Activated effector memory CD4-positive, alpha-beta T cell treated with anti-CD3 and anti-CD28 coated beads, Interleukin-2, amount 50 U/mL, for 16 hours (primary cell): ENCODE data around the gene CORO2B.
"Not testable (repeated sequence)": the region's sequence is repeated elsewhere in the genome, so short reads cannot be mapped to it uniquely, and the experiment has no call there.

ENCODE experiments used
- DNase-seq: peaks from one replicate; pipeline ENCODE4 v3.0.0-alpha.2; 2020

Gene CORO2B

DNA sequence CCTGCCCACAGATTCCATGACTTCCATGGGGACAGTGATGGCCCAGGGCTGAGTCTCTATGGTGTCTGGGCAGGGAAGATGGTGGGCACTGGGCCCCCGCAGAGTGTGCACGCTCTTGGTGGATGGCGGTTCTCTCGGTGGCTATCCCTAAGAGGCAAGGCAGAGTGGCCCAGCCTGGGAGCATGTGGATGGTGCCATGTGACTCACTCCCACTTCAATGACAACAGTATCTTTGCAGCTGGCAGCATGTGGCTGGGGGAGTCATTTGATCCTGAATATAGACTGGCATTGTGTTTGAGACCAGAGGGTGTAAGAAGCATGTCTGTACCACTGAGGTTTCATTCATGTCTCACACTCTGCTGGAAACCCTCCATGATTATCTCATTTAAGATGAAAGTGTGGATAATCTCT lies 101.2 kb downstream of the CORO2B start:
- DNase-seq: no peak

DNA sequence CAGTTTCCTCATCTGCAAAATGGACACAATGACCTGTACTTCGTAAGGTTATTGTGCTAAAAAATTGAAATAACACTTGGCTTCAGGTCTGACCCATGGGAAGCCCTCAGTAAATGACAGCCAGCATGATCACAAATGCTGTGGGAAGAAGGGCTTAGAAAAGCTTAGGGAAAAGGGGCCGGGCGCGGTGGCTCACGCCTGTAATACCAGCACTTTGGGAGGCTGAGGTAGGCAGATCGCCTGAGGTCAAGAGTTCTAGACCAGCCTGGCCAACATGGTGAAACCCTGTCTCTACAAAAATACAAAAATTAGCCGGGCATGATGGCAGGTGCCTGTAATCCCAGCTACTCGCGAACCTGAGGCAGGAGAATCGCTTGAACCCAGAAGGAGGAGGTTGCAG lies 102.0 kb downstream of the CORO2B start:
- DNase-seq: not testable (repeated sequence)

DNA sequence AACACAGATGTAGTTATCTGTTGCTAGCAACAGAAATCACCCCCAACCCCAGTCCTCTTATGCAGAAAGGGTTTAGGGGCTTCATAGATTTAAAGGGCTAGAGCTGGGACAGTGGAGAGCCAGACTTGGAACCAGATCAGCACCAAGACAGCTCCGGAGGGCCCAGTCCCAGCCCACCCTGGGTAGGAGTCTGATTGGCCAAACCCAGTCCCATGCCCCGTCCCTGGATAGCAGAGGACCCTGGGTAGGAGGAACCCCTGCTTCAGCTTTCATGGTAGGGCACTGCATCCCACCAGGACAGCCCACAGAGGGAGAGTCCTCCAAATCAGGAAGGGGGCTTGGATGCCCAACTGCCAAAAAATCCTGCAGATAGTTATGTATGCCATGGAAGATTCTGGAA lies 103.0 kb downstream of the CORO2B start:
- DNase-seq: no peak

DNA sequence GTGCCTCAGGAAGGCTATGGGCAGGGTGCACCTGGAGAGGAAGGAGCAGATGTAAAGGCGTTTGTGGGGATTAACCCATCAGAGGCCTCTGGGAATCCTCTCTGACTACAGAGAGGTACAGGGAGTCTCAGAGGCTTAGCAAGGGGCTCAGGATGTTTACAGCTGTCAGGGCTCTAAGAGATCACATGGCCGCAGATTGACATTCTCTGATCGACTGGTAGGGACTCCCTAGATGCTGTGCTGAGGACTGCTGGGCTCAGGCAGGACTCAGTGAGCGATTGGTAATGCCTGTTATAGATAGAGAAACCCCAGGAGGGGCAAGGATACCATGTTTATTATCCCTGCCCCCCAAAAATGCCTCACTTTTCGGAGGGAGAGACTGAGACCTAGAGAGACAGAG lies 103.5 kb downstream of the CORO2B start:
- DNase-seq: no peak

DNA sequence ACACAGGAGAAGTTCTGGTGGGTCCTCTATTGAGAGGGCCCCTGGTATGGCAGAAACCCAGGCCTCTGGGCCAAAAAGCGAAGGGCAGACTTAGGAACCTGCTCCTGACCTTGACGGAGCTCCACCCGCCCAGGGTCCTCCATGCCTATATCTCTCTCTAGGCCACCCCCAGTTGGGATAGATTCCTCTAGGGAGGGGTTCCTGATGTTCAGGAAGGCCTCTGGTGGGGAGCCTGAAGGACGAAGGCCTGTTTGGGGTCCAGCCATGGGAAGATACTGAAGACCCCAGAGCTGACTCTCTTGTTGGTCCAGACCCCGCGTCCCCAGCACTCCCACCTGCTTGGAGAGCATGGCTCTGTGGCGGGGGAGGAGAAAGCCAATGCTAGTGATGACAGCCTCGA lies 104.2 kb downstream of the CORO2B start:
- no peak for DNase-seq

DNA sequence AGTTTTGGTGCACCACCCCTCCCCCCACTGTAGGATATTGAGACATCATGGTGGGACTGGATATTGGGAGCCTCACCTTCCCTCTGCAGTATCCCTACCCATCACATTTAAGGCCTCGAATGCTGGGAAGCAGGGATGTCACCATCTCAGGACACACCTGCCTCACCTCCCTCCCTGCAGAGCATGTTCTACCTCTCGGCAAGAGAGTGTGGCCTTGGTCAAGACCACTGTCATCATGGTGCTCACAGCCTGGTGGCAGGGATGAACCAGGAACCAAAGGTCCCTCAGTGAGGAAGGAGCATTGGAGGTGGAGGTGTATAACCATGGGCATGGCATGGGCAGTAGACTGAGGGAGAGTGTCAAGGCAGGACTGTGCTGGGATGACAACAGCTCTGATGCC lies 104.8 kb downstream of the CORO2B start:
- no peak for DNase-seq

DNA sequence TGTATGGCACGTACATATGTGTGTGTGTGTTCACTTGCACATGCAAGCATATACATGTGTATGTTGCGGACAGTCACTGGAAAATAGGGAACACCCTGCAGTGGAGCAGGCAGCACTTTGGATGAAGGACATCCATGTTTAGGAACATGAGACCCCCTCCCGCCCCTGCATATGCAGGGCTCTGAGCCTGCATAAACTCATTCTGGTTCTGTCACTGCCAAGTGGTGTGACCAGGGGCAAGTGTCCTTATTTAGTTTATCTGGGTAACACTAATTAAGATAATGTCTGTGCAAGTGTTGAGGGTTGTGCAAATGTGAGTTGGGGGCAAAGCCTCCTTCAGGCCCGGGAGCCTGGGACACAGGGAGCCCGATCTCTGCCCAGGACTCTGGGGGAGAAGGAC lies 105.7 kb downstream of the CORO2B start:
- no peak for DNase-seq

DNA sequence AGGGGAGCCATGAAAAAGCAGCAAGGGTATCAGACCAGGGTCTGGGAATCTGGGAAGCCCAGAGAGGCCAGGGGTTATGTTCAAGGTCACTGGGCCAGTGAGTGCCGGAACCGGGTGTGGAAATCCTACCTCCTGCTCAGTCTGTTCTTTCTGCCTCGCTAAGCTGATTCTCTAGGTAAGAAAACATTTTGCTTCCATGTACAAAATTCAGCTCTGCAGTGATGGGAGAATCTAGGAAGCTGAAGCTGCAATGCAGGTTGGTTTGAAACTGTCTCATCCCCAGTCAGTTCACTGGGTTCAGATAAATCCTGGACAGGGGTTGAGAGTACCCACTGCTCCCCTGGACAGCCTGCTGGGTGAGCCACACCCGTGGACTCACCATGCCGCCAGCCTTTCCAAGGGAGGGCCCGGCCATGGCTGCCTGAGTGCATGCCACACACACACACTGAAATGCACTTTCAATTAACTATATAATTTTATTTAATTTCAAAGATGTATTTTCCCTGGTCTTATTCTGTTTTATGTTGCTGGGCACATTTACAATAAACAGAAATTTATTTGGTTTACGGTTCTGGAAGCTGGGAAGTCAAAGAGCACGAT lies 108.4 kb downstream of the CORO2B start:
- peak; percentile 36 for DNase-seq

DNA sequence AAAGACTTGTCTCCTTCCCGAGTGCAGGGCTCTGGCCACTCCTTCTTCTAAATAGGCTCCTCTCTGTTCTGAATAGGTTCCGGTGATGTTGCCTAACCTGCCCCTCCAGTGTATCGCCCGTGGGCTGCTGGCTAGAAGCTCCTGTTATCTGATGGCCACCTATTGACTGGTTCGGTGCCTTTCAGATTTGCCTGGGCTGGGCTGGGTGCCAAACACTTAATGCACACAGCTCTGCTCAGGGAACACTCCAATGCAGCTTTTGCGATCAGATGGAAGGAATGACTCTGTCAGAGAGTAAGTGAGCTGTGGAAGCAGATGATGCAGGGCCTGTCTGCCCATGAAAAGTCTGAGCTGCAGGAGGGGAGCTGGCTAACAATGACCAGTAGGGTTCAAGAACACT lies 112.9 kb downstream of the CORO2B start:
- no peak for DNase-seq

DNA sequence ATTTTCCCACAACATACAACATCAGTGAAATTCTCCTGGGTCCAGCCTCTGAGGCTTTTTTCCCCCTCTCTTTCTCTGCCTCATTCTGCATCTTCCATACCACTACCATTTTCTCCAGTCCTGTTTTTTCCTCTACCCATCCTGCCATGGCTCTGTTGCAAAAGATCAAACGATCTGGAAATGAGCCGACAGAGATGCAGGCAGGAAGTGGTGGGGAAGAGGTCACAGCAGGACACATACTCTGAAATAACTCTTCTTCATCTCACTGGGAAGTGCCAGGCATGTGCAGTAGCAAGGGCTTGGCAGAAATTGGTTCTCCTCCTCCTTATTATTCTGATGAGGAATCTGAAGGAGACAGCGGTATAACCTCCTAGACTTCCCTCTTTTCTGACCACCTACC lies 114.3 kb downstream of the CORO2B start:
- no peak for DNase-seq

DNA sequence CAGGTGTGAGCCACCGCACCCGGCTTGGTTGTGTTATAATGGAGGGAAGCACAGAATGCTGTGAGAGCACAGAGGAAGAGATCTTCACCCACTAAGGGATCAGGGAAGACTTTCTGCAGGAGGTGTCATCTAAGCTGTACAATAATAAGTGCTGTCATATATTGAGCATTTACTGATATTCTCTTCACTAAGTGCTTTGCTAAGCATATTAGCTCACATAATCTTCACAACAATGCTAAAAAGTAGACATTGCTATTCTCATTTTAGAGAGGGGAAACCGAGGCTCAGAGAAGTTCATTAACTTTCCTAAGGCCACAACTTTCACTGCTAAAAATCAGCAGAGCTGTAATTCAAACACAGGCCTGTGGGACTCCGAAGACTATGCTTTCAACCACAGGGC lies 115.3 kb downstream of the CORO2B start:
- no peak for DNase-seq

DNA sequence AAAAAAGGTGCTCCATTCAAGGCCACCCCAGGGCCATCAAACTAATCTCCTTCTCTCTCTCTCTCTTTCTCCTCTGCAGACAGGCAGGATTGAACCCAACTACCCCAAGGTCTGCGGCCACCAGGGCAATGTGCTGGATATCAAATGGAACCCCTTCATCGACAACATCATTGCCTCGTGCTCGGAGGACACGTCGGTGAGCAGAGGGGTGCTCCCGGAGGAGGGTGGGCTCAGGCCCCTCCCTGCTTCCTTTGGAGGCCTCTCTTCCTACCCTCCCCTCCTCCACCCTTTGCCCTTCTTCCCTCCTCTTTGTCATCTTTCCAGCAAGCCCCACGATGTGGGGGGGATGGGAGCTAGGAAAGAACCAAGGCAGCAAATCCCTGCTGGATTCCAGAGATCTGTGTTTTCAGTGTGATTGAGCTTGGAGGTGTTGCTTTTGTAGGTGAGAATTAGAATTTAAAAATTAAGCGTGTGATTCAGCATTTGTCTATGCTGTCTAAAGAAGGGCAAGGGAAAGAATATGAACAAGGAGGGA lies 116.3 kb downstream of the CORO2B start:
- DNase-seq: no peak

DNA sequence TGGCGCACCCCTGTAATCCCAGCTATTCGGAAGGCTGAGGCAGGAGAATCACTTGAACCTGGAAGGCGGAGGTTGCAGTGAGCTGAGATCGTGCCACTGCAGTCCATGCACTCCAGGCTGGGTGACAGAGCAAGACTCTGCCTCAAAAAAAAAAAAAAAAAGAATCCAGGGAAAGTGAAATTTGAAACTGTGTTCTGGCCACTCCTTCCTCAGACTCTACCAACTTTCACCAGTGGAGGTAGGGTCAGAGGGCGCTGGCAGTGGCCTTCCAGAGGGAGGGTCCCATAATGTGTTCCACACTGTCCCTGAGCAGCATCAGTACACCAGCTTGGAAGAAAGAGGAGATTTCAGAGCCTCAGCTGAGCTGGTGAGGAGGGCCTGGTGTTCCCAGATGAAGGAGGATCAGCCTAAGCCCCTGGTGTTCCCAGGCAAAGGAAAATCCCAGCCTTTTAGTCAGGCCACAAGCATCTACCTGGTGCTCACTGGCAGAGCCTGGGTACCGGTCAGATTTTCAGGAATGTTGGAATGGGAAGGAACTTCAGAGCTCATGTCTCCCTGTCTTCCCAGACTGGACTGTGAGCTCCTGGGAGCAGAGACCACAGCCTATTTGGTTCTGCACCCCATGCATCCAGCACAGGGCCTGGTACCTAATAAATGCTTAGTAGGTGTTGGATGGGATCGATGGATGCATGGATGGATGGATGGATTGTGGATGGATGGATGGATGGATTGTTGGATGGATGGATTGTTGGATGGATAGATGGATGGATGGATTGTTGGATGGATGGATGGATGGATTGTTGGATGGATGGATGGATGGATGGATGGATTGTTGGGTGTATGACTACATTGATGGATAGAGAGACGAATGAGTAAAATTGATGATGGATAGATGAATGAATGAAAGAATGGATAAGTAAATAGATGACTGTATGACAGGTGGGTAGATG lies 117.9 kb downstream of the CORO2B start:
- DNase-seq: no peak

DNA sequence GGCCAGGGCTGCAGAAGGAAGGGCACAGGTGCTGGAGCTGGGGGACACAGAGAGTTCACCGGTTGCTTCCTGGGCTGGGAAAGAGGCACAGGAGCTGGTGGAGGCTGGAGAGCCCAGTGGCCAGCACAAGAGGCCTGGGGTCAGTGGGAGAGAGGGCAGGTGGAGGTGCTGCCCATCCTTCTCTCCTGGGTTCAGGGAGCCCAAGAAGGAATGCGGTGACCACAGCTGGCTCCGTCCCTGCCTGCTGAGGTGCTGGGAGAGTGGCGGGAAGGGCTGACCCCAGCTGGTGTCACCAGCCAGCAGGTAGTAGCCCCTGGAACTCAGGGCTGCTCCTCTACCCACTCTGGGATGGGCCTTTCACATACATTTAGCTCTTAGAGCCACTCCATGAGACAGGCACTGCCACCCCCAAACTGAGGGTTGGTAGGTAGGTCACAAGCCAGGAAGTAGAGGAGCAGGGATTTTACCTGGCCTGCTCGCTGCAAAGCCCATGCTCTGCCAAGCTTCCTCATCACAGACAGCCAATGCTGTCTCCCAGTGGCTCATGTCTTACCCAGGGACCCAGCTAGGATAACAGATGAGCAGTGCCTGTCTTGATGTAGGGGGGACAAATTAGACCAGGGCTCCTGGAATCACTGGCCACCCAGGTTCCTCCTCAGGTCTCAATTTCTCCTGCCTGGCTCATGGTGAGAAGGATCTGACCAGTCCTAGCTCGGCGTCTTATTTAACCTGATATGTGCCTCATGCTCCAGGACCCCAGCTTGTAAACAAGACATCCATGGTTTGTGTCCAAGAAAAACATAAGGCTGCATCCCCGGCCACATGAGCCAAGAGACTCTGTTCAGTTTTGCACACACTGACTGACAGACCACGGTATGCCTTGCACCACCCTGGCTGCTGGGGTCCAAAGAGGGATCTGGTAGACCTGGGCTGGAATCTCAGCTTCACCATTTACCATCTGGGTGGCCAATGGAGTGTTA lies 119.2 kb downstream of the CORO2B start:
- no peak for DNase-seq

DNA sequence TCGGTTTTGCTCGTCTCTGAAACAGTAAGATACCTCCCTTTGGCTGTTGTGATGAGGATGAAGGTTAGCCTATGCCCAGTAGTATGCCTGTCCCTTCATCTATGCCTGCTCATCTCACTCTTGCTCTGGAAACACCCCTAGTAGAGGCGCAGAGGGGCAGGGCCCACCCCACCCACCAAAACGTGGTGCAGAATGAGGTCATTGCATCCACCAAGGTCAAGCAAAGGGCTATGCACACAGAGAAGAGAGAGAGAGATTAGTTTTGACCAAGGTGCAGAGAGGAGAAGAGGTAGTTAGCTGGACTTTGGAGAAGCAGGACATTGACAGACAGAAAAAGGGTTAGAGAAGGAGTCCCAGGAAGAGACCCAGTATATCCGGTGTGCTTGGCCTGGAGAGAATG lies 119.9 kb downstream of the CORO2B start:
- DNase-seq: no peak

DNA sequence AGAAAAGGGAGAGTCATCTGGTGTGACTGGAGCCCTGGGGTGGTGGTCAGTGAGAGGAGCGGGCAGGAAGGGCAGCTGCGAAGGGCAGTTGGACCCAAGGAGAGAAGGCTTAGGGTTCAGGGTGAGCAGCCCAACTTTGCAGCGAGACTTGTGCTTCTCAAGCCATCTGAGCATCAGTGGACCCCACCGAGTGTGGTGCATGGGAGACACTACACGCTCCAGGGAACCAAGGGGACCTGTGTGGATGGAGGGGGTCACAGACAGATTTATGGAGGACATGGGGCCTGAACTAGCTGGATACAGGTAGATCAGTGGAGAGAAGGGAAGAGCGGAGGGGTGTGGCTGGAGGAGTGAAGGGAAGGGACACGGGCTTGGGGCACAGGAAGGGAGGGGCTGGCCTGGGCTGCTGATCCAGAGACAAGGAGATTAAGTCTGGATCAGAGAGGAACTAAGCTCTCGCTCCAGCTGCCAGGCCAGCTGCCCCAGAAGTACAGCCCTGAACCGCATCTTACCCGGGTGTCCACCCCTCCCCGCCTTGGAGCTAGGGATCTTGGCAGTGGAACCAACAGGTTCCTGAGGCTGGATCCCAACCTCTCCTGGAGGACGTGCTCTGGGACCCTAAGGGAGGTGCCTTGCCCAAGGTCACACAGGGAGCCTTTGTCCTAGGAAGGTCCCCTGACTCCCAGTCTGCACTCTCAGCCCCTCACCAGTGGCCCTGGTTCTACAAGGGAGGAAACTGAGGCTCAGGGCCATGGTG lies 120.5 kb downstream of the CORO2B start:
- DNase-seq: no peak

DNA sequence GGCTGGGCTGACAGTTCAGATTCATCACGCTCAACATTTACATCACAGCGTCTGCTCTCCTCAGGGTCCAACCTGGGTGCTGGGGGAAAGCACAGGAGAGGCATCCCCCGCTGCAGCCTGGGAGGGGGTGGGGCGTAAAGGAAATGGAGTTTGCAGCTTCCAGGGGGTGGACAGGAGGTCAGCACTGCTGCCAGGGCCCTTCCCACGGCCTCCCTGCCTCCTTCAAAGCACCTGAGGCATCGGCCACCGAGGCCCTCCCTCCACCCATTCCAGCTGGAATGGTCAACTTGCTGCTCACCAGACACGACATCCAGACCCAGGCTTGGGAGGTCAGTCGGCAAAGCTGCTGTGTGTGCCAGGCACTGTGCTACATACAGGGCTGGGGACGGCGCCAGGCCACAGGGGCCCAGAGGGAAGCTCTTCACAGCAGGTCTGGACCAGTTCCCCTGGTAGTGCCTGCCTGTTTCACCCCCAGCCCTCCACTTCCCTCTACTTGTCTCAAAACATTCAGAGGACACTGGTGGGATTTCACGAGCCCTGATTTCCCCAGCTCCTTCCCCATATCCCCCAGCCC lies 121.2 kb downstream of the CORO2B start:
- no peak for DNase-seq

DNA sequence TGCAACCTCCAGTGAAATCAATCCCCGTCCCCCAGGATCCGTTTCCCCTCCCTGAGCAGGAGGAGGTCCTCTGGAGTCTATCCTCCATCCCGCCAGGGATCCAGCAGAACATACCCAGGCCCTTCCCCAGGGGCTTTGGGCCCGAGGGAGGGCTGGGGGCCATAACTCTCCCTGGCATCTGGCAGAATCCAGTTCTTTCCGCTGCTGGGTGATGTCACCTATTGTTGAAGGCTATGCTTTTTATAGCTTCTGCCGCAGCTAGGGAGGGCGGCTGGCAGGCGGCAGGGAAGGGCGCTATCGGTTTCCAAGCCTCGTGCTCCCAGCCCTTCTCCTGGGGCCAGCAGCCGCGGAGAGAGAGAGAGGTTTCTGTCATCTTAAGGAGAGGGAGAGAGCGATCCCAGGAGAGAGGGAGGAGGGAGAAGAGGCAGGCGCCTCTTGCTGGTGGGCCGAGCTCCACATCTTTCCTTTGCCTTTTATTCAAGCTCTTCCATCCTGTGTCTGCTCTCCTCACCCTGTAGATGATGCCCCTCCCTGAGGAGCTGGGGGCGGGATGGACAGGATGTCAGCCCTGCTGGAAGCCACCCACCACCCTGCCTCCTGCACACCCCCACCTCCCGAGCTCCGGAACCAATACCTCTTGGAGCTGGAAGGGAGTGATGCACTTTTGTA lies 121.8 kb downstream of the CORO2B start:
- DNase-seq: no peak

DNA sequence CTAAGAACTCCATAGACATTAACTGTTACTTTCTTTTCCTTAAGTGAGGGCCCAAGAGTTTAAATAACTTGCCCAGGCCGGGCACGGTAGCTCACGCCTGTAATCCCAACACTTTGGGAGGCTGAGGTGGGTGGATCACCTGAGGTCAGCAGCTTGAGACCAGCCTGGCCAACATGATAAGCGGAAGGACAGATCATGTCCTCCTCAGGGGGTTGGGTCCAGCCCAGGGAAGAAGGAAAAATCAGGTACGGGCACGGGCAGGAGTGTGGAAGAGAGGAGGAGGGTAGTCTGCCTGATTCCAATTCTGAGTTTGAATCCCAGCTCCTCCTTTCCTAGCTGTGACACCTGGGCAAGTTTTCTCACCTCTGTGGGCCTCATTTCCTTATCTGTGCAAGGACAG lies 123.1 kb downstream of the CORO2B start:
- no peak for DNase-seq

DNA sequence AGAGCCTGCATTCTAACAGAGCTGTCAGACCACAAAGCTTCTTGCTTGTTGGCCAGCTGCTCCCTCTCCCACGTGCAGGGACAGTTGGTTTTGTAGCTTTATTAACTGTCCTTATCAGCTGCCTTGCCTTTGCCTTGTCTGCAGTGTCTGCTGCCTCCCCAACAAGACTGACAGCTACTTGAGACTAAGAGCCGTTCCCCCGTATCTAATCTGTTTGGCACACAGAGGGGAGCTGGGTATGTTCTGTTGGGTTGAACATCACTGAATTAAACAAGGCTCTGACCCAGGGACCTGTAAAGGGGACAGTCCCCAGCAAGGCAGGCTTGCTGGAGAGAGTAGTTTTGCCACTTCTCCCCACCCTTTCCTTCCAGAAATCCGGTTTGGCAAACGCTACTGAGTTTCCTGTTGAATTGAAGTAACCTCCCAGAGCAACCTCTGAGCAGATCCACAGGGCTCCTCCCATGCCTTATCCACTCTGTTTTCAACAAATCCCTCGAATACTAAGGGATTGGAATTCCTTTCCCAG lies 125.8 kb downstream of the CORO2B start:
- DNase-seq: no peak

DNA sequence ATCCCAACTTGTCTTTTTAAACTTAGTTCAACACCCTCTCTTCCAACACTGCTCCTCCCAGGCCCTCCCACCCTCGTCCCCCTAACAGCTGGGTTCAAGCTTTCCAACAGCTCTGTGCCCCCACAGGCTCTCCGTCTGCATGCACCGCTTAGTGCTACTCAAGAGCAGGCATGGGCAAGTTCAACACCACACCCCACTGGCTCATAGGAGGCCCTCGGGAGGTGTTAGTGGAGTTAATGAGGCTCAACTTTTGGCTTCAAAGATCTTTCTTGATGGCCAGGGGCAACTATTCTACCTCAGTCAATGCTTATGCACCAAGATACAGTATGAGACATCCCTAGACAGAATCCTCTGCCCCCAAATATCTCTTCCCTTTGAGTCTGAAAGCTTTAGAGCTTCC lies 127.5 kb downstream of the CORO2B start:
- DNase-seq: no peak
